Measurements from ENCODE around the gene SLC35A5. TPM values are rescaled to one million over a fixed set of nuclear protein-coding genes. Genes with fewer than 3 reads are reported as not detected.

The SLC35A5 gene
- total and polyA plus RNA-seq, 2 of the 4 experiments (the other 2 are of a cell fraction) = 19.5 to 25.6 TPM

DNA sequence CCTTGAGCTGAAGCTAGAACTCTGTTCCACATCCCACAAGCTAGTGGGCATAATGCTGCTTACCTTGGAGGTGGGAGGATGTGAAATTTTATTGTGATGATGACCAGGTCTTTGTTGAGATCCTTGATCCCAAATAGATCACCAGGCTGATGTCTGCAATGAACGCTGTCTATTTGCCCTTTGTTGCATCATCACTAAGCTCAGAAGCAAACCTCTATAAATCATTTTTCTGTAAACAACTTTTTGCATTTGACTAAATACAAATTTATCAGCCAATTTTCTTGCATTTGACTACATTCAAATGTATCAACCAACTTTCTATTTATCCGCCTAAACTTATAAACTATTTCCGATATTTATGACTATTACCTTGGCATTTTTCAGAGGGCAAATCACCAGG lies 69.4 kb downstream of the SLC35A5 start:
- no peak overlapping the region for H4K5ac ChIP-seq (ENCODE audit: low read depth, low read length)
- in situ Hi-C loops (cut with MboI; ENCODE audit: low sequenced_read_pairs) = loop anchor here (25.0 kb wide), 1 partner anchor 656 kb away; no protein-coding TSS in a partner anchor
- peaks cover 4% of the 10 kb centered on the region for H3K36me3 ChIP-seq (ENCODE audit: control insufficient read depth, insufficient read depth, low read length)
- ATAC-seq (ENCODE audit: low read depth) (no peak), DNase-seq (no peak)
- peak overlapping the region; percentile 71 for H2AK5ac ChIP-seq (ENCODE audit: low read depth, low read length)
- ChIA-PET CTCF (interaction anchor here (0.6 to 0.7 kb wide), 2 partner anchors 21 to 23 kb away, joined by 3 to 5 read pairs; no protein-coding TSS in a partner anchor), POLR2A (ENCODE audit: unreplicated experiment) (no interaction called here)
- H2BK15ac ChIP-seq (ENCODE audit: low read depth, low read length) = peak overlapping the region; percentile 41; the same call in 1 of the 3 replicates
- dilution Hi-C loops (cut with HindIII; ENCODE audit: low sequenced_read_pairs, unreplicated experiment) = no loop called here
- H2BK5ac ChIP-seq (ENCODE audit: low read depth, low read length, poor library complexity, severe bottlenecking) = peak overlapping the region; percentile 23
- H3K4me3 ChIP-seq (ENCODE audit: insufficient read depth, low read depth, low read length) = no peak overlapping the region
- H4K91ac ChIP-seq (ENCODE audit: insufficient read depth, low read depth, low read length) = no peak overlapping the region; the same call in 1 of the 2 replicates
- H3K4me2 ChIP-seq (ENCODE audit: low read depth, low read length) = no peak overlapping the region
- H3K79me1 ChIP-seq (ENCODE audit: low read depth in 1 of 2, low read length in 2 of 2) = peaks cover 20 to 40% of the 10 kb centered on the region in 2 experiments
- H3K23ac ChIP-seq (ENCODE audit: low read depth, low read length) = peak overlapping the region; percentile 51; the same call in 1 of the 2 replicates
- H3K18ac ChIP-seq (ENCODE audit: low read depth, low read length) = peak overlapping the region; percentile 20; the same call in 1 of the 2 replicates
- no peak overlapping the region for H2AFZ ChIP-seq (replicated peaks; ENCODE audit: low read length, poor library complexity)
- peak overlapping the region; percentile 46; the same call in 1 of the 2 replicates for H2BK20ac ChIP-seq (ENCODE audit: low read depth, low read length)
- H3K4ac ChIP-seq (ENCODE audit: low read depth, low read length) = peak overlapping the region; percentile 41; the same call in 1 of the 2 replicates
- H3K27ac ChIP-seq (ENCODE audit: insufficient read depth, low read length) = no peak overlapping the region
- H3K9me1 ChIP-seq (ENCODE audit: insufficient read depth, low read length) = peaks cover 8% of the 10 kb centered on the region
- no peaks in the 10 kb centered on the region for H3K27me3 ChIP-seq (ENCODE audit: control insufficient read depth, insufficient read depth, low read length)
- no peaks in the 10 kb centered on the region for H3K9me3 ChIP-seq (ENCODE audit: control insufficient read depth, insufficient read depth, low read length)
- H3K56ac ChIP-seq (ENCODE audit: extremely low read depth, insufficient read depth, low read length) = no peak overlapping the region
- no peak overlapping the region for H3K9ac ChIP-seq (ENCODE audit: low read depth, low read length)
- H2BK120ac ChIP-seq (ENCODE audit: low read depth, low read length) = 0 out of 2 replicates have a peak overlapping the region, but pooled peaks have one; percentile 21
- no peak overlapping the region; the same call in 1 of the 2 replicates for H3K14ac ChIP-seq (replicated peaks; ENCODE audit: low read depth, low read length)
- no TSS peak for BruUV-seq (replicated peaks)
- peaks cover 13% of the 10 kb centered on the region for H3K4me1 ChIP-seq (ENCODE audit: control insufficient read depth, insufficient read depth, low read length)
- no peak overlapping the region for H4K8ac ChIP-seq (ENCODE audit: low read depth in 2 of 2, low read length in 2 of 2)
- H2AK9ac ChIP-seq (replicated peaks; ENCODE audit: low read depth, low read length, poor library complexity) = no peak overlapping the region
- peaks cover 6% of the 10 kb centered on the region; the same call in 1 of the 2 replicates for H4K20me1 ChIP-seq (ENCODE audit: insufficient read depth, low read length)
- TF ChIP-seq RAD21 (IDR thresholded peaks at IDR 0.05; ENCODE audit: low read length) (no peak), CEBPB (IDR thresholded peaks at IDR 0.05; ENCODE audit: low read depth, low read length) (peak; percentile 78)
- 100% methylated on average over 2 of the region's 3 CpGs for WGBS, 2 experiments (ENCODE audit: extremely low coverage in 2 of 2, insufficient read length in 1 of 2)
- intact Hi-C loops (cut with micrococcal nuclease) = no loop called here

All from IMR-90 (cell line).